Stimulated activated effector memory CD8-positive, alpha-beta T cell treated with anti-CD3 and anti-CD28 coated beads, Interleukin-12 subunit alpha, Interleukin-12 subunit beta, amount 100 ng/mL, for 72 hours (primary cell): ENCODE data around the gene ADGRB2.
A peak's percentile ranks its signal among the peaks of the same experiment; 100 is the strongest.

Experiments
- ATAC-seq: fragments of 150-1000 bp; cut with Tn5 transposase; 2 replicates; pipeline ENCODE4 v1.10.0; 2021
- DNase-seq, 2 donors: peaks; one replicate each; pipeline ENCODE4 v3.0.0; 2021 to 2022; ENCODE audit warnings: low spot score in 2 of 2
- H3K27ac Mint-ChIP-seq: one replicate; pipeline ENCODE4 v1.8.0; 2022; ENCODE audit warnings: mild to moderate bottlenecking, mixed read lengths
- H3K36me3 Mint-ChIP-seq: one replicate; pipeline ENCODE4 v1.8.0; 2022; ENCODE audit warnings: mild to moderate bottlenecking, mixed read lengths
- H3K4me1 Mint-ChIP-seq: one replicate; pipeline ENCODE4 v1.8.0; 2022; ENCODE audit warnings: mixed read lengths
- H3K4me3 Mint-ChIP-seq: one replicate; pipeline ENCODE4 v1.8.0; 2022; ENCODE audit warnings: mild to moderate bottlenecking, mixed read lengths
- H3K9me3 Mint-ChIP-seq: one replicate; pipeline ENCODE4 v1.8.0; 2022; ENCODE audit warnings: mixed read lengths

The ADGRB2 gene

GRCh38 chr1:31689854-31690253 lies 74.3 kb downstream of the ADGRB2 start:
- no peaks in the 10 kb centered on the region for H3K4me1 Mint-ChIP-seq
- H3K4me3 Mint-ChIP-seq: no peak overlapping the region
- DNase-seq (no peak), ATAC-seq (no peak)
- H3K27ac Mint-ChIP-seq: no peak overlapping the region
- no peaks in the 10 kb centered on the region for H3K36me3 Mint-ChIP-seq
- H3K9me3 Mint-ChIP-seq: no peaks in the 10 kb centered on the region

- DNase-seq (no peak), ATAC-seq (no peak)
- Mint-ChIP-seq H3K4me3 (no peak overlapping the region), H3K27ac (no peak overlapping the region), H3K36me3 (no peaks in the 10 kb centered on the region), H3K9me3 (no peaks in the 10 kb centered on the region), H3K4me1 (no peaks in the 10 kb centered on the region)
Observed at GRCh38 chr1:31689379-31689778, 74.8 kb downstream of the ADGRB2 start.

- DNase-seq (no peak), ATAC-seq (no peak)
- no peak overlapping the region for H3K4me3 Mint-ChIP-seq
- H3K4me1 Mint-ChIP-seq: no peaks in the 10 kb centered on the region
- H3K36me3 Mint-ChIP-seq: no peaks in the 10 kb centered on the region
- no peaks in the 10 kb centered on the region for H3K9me3 Mint-ChIP-seq
- H3K27ac Mint-ChIP-seq: no peak overlapping the region
Observed at GRCh38 chr1:31688233-31688918, 75.8 kb downstream of the ADGRB2 start.

GRCh38 chr1:31687601-31688000 lies 76.5 kb downstream of the ADGRB2 start:
- Mint-ChIP-seq H3K27ac (no peak overlapping the region), H3K4me1 (no peaks in the 10 kb centered on the region), H3K36me3 (no peaks in the 10 kb centered on the region), H3K4me3 (no peak overlapping the region), H3K9me3 (no peaks in the 10 kb centered on the region)
- ATAC-seq (no peak), DNase-seq (no peak)

- Mint-ChIP-seq H3K4me1 (no peaks in the 10 kb centered on the region), H3K9me3 (no peaks in the 10 kb centered on the region), H3K4me3 (no peak overlapping the region), H3K36me3 (no peaks in the 10 kb centered on the region), H3K27ac (no peak overlapping the region)
- ATAC-seq (no peak), DNase-seq (no peak)
Observed at GRCh38 chr1:31685795-31686194, 78.3 kb downstream of the ADGRB2 start.

- Mint-ChIP-seq H3K4me1 (no peaks in the 10 kb centered on the region), H3K9me3 (no peaks in the 10 kb centered on the region), H3K36me3 (no peaks in the 10 kb centered on the region), H3K4me3 (no peak overlapping the region), H3K27ac (no peak overlapping the region)
- ATAC-seq (peak; percentile 55), DNase-seq (no peak)
Observed at GRCh38 chr1:31683997-31684396, 80.1 kb downstream of the ADGRB2 start.

- no peak overlapping the region for H3K4me3 Mint-ChIP-seq
- ATAC-seq: no peak
- no peak overlapping the region for H3K27ac Mint-ChIP-seq
- no peak for DNase-seq
- no peaks in the 10 kb centered on the region for H3K9me3 Mint-ChIP-seq
- H3K36me3 Mint-ChIP-seq: no peaks in the 10 kb centered on the region
- H3K4me1 Mint-ChIP-seq: no peaks in the 10 kb centered on the region
Observed at GRCh38 chr1:31681415-31681814, 82.7 kb downstream of the ADGRB2 start.

- Mint-ChIP-seq H3K36me3 (no peaks in the 10 kb centered on the region), H3K4me3 (no peak overlapping the region), H3K27ac (no peak overlapping the region), H3K4me1 (no peaks in the 10 kb centered on the region), H3K9me3 (no peaks in the 10 kb centered on the region)
- no peak for DNase-seq
- no peak for ATAC-seq
Observed at GRCh38 chr1:31679676-31680230, 84.4 kb downstream of the ADGRB2 start.

- H3K27ac Mint-ChIP-seq: no peak overlapping the region
- H3K9me3 Mint-ChIP-seq: no peaks in the 10 kb centered on the region
- no peaks in the 10 kb centered on the region for H3K36me3 Mint-ChIP-seq
- H3K4me3 Mint-ChIP-seq: no peak overlapping the region
- no peak for DNase-seq
- H3K4me1 Mint-ChIP-seq: no peaks in the 10 kb centered on the region
- ATAC-seq: no peak
Observed at GRCh38 chr1:31679091-31679490, 85.0 kb downstream of the ADGRB2 start.

- no peaks in the 10 kb centered on the region for H3K36me3 Mint-ChIP-seq
- no peaks in the 10 kb centered on the region for H3K9me3 Mint-ChIP-seq
- H3K27ac Mint-ChIP-seq: no peak overlapping the region
- H3K4me3 Mint-ChIP-seq: no peak overlapping the region
- ATAC-seq: no peak
- no peaks in the 10 kb centered on the region for H3K4me1 Mint-ChIP-seq
- no peak for DNase-seq
Observed at GRCh38 chr1:31678681-31679080, 85.5 kb downstream of the ADGRB2 start.

GRCh38 chr1:31677949-31678348 lies 86.2 kb downstream of the ADGRB2 start:
- Mint-ChIP-seq H3K27ac (no peak overlapping the region), H3K4me3 (no peak overlapping the region), H3K4me1 (no peaks in the 10 kb centered on the region), H3K9me3 (no peaks in the 10 kb centered on the region), H3K36me3 (no peaks in the 10 kb centered on the region)
- DNase-seq (no peak), ATAC-seq (no peak)

- DNase-seq: no peak
- no peak for ATAC-seq
- H3K36me3 Mint-ChIP-seq: no peaks in the 10 kb centered on the region
- no peak overlapping the region for H3K27ac Mint-ChIP-seq
- H3K9me3 Mint-ChIP-seq: no peaks in the 10 kb centered on the region
- no peak overlapping the region for H3K4me3 Mint-ChIP-seq
- H3K4me1 Mint-ChIP-seq: no peaks in the 10 kb centered on the region
Observed at GRCh38 chr1:31677401-31677800, 86.7 kb downstream of the ADGRB2 start.
